8988T (cell line): ENCODE measurements around the gene STEAP3.

ENCODE experiments used
- DNase-seq: peaks from one replicate; pipeline ENCODE4 v3.0.0; 2011

STEAP3 gene

GRCh38 chr2:119198240-119198840, 25.3 kb upstream of the STEAP3 start:
- DNase-seq: no peak

- no peak for DNase-seq
These were observed 21.8 kb upstream of the STEAP3 start for GRCh38 chr2:119201815-119202214.

- DNase-seq: no peak
These were observed 20.9 kb upstream of the STEAP3 start for GRCh38 chr2:119202610-119203310.

- no peak for DNase-seq
These were observed 19.1 kb upstream of the STEAP3 start for GRCh38 chr2:119204525-119204924.

GRCh38 chr2:119205001-119205706, 18.5 kb upstream of the STEAP3 start:
- DNase-seq: no peak

GRCh38 chr2:119206201-119206600, 17.4 kb upstream of the STEAP3 start:
- no peak for DNase-seq

DNA sequence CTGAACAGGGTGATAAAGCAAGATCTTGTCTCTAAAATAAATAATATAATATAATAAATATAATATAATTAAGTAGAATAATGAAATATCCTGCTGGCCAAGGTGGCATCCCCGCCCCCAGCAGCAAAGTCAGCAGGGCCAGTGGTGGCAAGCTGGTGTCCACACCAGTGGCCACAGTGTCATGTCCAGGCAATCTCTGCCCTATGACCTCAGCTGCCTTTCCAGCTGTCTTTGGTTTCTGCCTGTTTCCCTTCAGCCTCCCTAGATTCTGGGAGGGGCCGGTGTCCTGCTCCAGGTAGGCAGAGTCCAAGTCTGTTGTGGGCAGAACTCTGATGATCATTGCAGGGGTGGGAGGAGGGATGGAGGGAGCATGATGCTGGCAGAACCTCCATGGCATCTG, 16.2 kb upstream of the STEAP3 start:
- no peak for DNase-seq

DNA sequence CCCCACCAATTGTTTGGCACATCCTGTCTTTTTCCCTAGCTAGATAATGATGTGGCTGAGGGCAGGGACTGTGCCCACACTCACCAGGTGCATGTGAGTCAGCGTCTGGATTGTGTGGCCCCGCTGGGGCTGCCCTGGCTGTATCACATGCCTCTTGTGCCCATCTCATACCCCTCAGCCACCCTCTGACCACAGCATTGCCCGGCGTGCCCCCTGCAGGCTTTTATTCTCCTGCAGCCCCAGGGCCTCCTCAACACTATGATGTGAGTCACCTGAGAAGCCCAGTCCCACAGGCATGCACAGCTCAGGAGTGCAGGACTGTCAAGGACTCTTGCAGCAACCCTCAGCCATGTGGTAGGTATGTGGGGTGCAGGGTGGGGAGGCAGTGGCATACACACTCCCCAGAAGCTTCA, 14.8 kb upstream of the STEAP3 start:
- peak; percentile 63 for DNase-seq

DNA sequence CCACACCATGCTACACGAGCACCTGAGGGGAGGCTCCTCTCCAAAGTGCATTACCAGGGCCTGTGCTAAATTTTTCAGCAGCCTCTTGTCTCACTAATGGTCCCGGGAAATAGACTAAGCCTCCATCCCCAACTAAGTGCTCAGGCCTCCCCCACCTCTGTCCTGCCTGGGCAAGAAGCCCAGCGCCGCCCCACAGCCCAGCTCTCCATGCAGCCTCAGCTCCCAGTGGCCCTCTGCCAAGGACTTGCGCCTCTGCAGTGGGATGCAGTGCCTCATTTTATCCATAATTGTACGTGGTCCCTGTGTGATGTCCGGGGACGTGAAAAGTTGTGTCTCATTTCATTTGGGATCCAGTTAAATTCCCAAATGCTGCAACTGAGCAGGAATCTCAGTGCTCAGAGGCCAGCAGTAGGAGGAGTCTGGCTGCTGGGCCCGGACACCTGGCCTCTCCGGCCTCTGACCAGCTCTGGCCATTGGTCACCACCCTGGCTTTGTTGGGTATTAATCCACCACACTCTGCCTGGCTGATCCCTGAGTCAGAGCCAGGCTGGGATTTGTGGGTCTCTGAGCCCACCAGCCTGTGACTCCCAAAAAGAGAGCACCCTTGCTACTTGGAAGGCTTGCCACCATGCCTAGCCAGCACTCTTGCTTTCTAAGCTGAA, 11.4 kb upstream of the STEAP3 start:
- no peak for DNase-seq

DNA sequence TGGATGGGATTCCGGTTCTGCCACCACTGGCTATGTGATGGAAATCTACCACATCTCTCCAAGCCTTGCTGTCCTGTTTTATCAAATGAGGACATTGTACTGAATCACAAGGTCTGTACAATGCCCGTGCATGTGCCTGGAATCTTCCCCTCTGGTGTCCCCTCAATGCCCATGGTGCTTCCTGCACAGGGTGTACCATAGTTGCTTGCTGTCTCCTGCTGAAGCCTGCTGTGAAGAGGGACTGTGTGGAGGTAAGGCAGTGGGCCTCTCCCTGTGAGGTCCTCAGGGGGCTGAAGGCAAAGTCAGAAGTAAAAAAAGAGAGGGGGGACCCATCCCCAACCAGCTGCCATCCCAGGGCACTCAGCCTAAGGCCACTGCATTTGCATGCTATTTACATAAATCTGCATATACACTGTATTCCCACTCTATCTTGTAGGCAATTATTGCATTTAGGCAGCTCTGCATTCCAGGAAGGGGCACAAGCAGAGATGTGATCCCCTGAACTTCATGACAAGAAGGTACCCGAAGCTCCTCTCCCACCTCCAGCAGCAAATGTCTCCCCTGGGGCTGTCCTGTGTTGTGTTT, 9.1 kb upstream of the STEAP3 start:
- no peak for DNase-seq

- DNase-seq: no peak
These were observed 6.6 kb upstream of the STEAP3 start for GRCh38 chr2:119216994-119217393.

DNA sequence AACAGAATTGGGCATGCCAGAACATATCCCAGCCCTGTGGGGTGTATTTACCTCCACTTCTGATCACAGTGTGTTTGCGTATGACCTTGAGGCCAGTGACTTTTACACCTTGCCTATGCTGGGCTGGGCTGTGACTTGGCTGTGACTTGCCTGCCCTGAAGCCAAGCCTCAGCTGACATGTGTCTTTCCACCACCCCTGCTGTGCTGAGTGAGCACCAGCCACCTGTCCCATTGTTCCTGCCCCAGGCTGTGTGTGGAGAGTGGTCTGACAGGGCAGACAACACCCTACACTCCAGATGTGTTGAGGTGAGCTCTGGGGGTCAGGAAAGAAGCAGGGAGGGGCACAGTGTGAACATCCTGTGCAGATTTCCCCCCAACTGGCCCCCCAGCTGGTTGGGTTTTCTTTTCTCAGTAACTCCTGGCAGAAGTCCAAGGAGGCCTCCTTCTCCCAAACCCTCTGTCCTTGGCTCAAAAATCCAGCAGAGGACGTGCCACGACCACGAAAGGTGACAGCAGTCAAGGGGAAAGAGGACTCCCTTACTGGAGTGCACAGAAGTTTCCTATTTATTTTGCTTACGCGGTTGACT, 5.1 kb upstream of the STEAP3 start:
- no peak for DNase-seq

DNA sequence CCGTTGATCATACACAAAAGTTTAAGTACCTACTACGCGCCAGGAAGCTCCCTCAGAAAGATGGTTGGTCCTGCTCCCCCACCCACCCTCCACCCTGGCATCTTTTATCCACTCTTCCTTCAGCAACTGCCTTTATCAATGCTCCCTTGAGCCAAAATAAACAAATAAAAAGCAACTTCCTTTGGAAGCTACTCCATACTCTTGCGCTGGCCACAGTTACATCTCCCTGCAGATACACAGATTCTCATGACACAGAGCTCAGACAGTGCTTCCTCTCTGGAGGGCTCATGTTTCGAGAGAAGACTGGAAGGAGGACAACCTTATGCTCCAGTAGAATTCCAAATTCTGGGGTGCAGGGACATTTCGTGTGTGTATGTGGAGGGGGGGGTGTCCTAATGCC, 3.8 kb upstream of the STEAP3 start:
- no peak for DNase-seq

DNA sequence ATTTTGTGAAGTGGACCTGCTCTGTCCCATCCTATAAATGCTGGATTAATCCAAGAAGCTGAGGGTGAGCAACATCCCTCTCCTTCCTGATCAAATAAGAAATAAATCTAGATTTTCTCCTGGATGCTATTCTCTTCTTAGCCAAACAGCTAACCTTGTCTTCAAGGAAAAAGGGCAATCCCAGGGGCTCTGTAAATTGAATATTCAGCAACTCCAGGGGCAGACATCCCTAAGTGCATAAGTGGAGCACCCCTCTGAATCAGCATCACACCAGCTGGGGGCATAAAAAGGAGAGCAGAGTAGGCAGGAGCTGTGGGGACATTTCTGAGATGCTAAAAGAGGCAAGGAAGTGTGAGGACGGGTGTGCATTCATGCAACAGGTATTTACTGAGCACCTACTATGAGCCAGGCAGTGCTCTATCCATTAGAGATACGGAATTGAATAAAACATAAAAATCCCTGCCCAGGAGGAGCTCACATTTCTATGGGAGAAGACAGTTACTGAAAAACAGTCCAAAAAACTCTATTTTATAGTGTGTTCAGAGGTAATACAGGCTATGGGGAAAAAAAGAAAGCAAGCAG, 2.8 kb upstream of the STEAP3 start:
- DNase-seq: no peak

- DNase-seq: no peak
These were observed 2.0 kb upstream of the STEAP3 start for GRCh38 chr2:119221609-119222008.

DNA sequence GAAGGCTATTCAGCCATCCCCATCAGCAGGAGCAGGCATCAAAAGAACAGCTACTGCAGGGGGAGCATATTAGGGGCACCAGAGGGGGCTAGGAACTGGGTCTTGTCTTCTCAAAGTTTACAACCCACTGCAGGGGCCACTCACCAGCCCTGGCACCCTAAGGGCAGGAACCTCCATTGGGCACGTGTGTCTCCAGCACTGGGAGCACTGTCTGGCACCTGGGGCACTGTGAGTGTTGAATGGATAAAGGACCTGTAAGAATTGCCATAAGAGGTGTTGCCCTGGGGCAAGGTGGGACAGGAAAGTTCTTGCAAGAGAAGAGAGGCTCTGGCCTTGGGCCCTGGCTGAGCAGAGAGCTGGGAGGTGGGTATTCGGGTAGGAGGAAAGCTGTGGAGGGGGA, 1.4 kb upstream of the STEAP3 start:
- DNase-seq: no peak

DNA sequence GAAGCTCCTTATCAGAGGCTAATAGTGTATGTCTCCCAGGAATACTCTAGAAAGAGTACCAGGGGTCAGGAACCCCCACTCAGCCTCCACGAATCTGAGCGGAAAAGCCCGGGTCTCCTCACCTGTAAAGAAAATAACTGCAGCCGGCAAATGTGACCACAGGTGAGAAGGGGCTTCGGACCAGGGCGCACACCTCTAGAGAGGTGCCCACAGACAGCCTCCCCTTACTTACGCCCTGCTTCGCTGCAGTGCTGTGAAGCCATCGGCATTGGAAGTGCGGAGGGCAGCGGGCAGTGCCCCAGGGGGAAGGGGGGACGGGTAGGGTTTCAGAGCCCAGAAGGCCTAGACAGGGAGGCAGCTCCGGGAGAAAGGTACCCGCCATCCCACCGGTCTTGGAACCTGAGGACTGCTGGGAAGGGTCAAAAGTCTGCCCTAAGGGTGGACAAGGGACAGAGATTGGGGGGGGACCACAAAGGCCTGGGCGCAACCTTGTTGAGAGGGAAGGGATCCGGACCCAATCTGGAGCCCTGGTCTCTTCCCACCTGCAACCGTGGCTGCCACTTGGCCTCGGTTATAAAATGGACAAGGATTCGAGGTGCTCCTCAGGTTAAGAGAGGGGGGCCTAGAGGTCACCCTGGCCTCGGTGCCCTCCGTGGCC, 642 bp upstream of the STEAP3 start:
- DNase-seq: no peak

DNA sequence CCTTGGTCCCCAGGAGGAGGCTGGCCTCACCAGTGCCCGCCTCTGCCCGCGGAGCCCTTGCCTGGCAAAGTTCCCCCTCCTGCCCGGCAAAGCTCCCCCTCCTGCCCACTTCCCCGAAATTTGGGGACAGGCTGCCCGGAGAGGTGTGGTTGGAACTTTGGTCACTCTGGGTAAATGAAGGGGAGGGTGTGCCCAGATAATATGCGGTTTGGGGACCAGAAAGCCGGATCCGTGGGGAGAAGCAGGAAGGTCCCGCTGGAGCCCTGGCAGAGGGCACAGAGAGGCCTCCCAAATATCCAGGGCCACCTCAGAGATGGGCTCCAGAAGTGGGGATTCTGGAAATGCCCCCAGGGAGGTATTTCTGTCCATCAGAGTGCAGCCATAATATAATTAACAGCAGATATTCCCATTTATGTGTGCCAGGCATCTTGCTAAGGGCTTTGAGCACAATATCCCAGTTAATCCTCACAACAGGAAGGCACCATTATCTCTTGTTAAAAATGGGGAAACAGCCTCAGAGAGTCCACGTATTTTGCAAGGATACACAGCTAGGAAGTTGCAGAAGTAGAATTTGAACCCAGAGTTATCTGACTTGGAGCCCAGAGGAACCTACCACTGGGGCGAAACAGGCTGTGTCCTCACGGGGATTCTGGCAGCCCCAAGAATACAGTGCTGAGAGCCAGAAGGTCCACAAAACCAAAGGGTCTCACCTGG, 914 bp downstream of the STEAP3 start:
- DNase-seq: no peak

DNA sequence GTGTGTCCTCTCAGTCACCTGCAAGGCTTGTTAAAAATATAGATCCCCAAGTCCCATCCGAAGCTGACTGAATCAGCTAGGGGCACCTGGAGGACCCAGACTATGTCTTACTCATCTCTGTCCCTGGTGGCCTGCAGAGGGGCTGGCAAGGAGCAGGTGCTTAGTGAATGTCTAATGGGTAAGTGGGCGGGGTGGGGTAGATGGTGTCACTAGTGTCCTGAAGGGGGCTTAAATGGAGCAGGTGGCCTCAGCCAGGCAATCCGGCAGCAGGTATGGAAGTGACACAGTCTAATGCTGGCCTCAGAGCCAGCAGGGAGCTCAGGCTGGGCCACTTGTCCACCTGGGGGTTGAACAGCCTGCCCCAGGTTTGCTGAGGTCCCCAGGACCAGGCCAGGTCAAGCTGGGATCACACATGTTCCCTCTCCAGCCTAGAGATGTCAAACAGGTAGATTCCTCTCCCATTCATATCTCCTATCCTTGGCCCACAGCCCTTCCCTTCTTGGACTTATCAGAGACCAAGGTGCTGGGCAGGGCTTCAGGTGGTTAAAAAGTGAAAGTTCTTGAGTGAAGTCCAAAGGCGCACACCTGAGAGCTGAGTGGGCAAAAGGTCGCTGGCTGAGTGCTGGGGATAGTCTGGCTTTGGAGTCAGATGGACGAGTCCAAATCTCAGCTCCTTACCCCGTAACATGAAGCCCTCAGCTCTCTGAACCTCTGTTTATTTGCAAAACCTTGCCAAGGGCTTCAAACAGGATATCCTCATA, 1.7 kb downstream of the STEAP3 start:
- DNase-seq: peak; percentile 61

DNA sequence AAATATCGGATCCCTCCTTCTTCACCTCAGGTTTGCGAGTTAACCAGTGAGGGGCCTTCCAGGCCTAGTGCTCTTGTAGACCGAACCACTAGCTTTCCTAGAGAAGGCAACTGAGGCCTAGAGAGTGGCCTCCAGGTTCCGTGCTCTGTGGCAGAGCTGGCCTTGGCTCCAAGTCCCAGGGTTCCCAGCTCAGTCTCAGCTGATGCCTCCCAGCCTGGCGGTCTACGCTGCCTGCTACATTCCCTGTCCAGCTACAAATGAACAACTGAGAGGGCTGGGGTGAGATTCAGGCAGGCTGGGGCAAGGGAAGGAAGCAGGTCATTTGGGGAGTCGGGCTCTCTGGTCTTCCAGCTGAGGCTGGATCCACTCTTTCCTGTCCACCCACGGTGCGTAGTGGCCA, 2.3 kb downstream of the STEAP3 start:
- DNase-seq: no peak

DNA sequence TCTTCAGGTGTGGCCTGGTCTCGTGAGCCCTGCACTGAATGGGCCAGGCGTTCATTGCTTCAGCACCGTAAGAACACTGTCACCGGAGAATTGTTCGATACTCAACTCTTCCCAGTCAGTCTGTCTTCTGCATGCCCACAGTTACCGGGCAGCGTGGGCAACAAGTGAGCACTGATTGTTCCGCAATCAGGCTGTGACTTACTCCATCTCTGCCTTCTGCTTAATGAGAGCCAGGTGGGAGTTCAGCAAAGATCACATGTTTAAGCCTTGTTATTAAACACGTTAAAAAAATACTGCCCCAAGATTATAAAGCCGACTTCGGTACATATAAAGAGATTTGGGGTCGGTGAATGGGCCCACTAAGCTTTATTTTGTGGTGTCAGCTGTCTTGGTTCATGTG, 3.7 kb downstream of the STEAP3 start:
- no peak for DNase-seq
